GM21447 (cell line): ENCODE data around the gene COG8.
"Not testable (repeated sequence)": the region's sequence is repeated elsewhere in the genome, so short reads cannot be mapped to it uniquely, and the experiment has no call there.

Source experiments
- ATAC-seq: cut with Tn5 transposase; IDR thresholded peaks from one replicate; pipeline ENCODE4 v1.9.1; 2021; ENCODE audit not compliant: unreplicated experiment

COG8 gene

GRCh38 chr16:69294051-69294450, 45.3 kb downstream of the COG8 start:
- no peak for ATAC-seq

GRCh38 chr16:69293401-69293800, 46.0 kb downstream of the COG8 start:
- ATAC-seq: no peak

GRCh38 chr16:69291657-69292056, 47.7 kb downstream of the COG8 start:
- ATAC-seq: not testable (repeated sequence)

- ATAC-seq: no peak
These were observed 52.2 kb downstream of the COG8 start for GRCh38 chr16:69286941-69287713.

GRCh38 chr16:69285240-69285639, 54.1 kb downstream of the COG8 start:
- no peak for ATAC-seq

GRCh38 chr16:69283851-69284250, 55.5 kb downstream of the COG8 start:
- no peak for ATAC-seq

GRCh38 chr16:69277413-69277812, 62.0 kb downstream of the COG8 start:
- ATAC-seq: no peak
